ENCODE data around the gene IFNLR1.

The IFNLR1 gene

DNA sequence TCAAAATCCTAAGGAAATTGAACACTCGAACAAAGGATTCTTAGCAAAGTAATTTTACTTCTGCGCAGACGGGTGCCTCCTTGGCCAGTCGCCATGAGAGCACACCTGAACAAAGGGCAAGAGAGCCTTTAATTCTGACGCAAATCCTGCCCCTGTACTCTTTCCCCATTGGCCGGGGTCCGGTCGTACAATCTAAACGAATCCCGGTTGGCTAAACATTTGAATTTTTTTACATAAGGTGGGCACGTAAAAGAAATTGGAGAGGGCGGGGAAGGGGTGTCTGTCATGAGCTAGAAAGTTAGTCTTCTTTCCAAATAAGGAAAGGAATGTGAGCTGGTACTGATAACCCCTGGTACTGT, 35.9 kb downstream of the IFNLR1 start:
- Histone ChIP-seq H3K36me3 (no peaks in the 10 kb centered on the region), H3K4me3 (ENCODE audit: low read depth, low read length) (no peak overlapping the region), H3K27me3 (peaks cover 13% of the 10 kb centered on the region), H3K4me1 (no peaks in the 10 kb centered on the region), H3K9me3 (no peaks in the 10 kb centered on the region)
- TF ChIP-seq, protein P1, sequence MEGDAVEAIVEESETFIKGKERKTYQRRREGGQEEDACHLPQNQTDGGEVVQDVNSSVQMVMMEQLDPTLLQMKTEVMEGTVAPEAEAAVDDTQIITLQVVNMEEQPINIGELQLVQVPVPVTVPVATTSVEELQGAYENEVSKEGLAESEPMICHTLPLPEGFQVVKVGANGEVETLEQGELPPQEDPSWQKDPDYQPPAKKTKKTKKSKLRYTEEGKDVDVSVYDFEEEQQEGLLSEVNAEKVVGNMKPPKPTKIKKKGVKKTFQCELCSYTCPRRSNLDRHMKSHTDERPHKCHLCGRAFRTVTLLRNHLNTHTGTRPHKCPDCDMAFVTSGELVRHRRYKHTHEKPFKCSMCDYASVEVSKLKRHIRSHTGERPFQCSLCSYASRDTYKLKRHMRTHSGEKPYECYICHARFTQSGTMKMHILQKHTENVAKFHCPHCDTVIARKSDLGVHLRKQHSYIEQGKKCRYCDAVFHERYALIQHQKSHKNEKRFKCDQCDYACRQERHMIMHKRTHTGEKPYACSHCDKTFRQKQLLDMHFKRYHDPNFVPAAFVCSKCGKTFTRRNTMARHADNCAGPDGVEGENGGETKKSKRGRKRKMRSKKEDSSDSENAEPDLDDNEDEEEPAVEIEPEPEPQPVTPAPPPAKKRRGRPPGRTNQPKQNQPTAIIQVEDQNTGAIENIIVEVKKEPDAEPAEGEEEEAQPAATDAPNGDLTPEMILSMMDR (IDR thresholded peaks at IDR 0.05; ENCODE audit: low read depth, low read length) = no peak
- no peak for DNase-seq

DNA sequence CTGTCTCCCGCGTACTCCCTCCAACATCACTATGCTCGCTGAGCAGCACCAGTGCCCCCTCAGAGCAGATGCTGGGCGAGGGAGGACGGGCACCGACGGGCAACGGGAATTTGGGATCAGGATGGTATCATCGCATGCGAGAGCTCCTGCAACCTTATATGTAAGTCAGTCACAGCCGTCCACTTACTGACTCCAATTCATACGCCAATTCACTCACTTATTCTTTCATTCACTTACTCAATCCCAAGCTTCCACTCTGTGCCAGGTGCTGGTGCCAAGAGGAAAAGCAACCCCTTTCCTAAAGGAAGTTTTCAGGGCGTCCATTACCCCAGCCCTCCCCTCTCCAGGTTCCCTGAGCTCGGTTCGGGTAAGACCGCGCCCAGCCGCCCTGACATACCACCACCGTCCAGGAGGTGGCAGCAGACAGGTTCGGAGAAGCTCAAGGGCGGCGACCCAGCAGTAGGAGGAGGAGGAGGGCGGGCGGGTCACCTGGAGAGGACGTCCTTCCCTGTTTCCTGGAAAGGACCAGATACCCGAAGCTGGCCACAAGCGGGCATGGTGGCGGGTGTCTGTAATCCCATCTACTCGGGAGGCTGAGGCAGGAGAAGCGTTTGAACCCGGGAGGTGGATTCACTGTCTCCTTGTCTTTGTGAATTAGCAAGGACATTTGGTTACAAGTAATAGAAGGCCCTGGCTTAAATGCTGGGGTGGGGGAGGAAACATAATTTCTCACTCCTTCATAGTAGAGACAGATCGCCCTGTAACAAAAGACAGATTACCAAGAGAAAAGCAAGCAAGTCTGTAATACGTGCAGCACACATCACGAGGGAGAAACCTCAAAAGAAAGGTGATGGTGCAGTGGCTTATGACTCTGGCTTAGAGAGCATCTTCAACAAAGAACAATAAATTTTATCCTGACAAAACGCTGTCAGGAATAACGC, 36.6 kb downstream of the IFNLR1 start:
- Histone ChIP-seq H3K27me3 (peaks cover 13% of the 10 kb centered on the region), H3K4me3 (ENCODE audit: low read depth, low read length) (no peak overlapping the region), H3K36me3 (no peaks in the 10 kb centered on the region), H3K4me1 (no peaks in the 10 kb centered on the region), H3K9me3 (no peaks in the 10 kb centered on the region)
- TF ChIP-seq, protein P1 (IDR thresholded peaks at IDR 0.05; ENCODE audit: low read depth, low read length) = peak; percentile 57
- DNase-seq = peak; percentile 77

DNA sequence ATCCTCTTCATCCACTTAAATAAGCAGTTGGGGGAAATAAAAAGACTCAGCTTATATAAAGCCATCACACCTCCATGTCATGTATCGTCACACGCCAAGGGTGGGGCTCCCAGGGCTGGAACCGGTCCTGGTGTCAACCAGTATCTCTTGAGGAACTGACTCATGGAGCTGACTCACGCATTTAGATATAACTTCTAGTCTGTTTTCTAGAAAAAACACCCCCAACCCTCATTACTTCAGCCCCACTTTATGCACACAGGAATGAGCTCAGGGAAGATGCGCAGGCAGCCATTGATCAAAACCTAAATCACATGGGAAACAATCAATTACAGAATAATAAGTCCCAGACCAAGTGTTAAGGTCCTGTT, 37.2 kb downstream of the IFNLR1 start:
- Histone ChIP-seq H3K4me1 (no peaks in the 10 kb centered on the region), H3K4me3 (ENCODE audit: low read depth, low read length) (no peak overlapping the region)
- no peak for DNase-seq

DNA sequence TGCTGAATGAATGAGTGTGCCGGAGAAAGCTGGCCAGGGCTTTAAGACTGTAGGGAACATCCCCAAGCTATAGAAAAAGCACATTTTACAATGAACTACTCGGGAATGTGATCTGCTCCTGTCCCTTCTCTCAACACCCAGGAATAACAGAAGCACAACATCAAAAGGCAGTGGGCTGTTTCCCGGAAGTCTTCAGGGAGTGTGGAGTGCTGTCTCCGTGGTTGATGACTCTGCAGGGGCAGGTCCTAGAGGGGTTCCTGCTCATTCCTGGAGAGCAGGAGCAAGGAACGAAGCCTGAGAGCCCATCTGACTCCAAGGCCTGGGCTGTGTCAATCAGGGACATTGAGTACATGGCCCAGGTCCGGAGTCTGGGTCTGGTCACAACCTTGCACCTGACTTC, 39.3 kb downstream of the IFNLR1 start:
- no peak overlapping the region for H3K4me3 ChIP-seq (ENCODE audit: low read depth, low read length)
- no peaks in the 10 kb centered on the region for H3K9me3 ChIP-seq
- no peaks in the 10 kb centered on the region for H3K36me3 ChIP-seq
- peaks cover 13% of the 10 kb centered on the region for H3K27me3 ChIP-seq
- no peak for DNase-seq
- no peaks in the 10 kb centered on the region for H3K4me1 ChIP-seq
- TF ChIP-seq, protein P1 (IDR thresholded peaks at IDR 0.05; ENCODE audit: low read depth, low read length) = no peak

More for the DNA sequence above, 37.2 kb downstream of the IFNLR1 start:
- H3K9me3 ChIP-seq = no peaks in the 10 kb centered on the region
- H3K36me3 ChIP-seq = no peaks in the 10 kb centered on the region
- peaks cover 13% of the 10 kb centered on the region for H3K27me3 ChIP-seq
- TF ChIP-seq, protein P1 (IDR thresholded peaks at IDR 0.05; ENCODE audit: low read depth, low read length) = no peak

DNA sequence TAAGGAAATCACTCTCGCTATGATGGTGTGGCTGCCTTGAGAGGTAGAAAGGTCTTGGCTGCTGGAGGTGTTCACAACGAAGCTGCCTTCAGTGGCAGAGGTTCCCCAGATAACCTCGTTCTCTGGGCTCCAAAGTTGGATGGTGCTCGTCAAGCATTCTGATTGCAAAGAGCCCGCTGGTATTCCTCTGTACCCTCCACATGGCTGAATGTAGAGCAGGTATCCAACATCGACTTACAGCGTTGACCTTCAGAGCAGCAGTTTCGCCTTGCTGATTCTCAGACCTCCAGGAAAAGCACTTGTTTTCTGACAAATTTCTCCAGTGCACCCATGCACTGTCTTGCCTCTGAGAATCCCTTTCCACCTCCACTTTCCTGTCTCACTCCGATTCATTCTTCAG, 39.9 kb downstream of the IFNLR1 start:
- Histone ChIP-seq H3K9me3 (no peaks in the 10 kb centered on the region), H3K36me3 (no peaks in the 10 kb centered on the region), H3K27me3 (peaks cover 13% of the 10 kb centered on the region), H3K4me1 (no peaks in the 10 kb centered on the region), H3K4me3 (ENCODE audit: low read depth, low read length) (no peak overlapping the region)
- TF ChIP-seq, protein P1 (IDR thresholded peaks at IDR 0.05; ENCODE audit: low read depth, low read length) = no peak
- DNase-seq = no peak
